NCI-H2171 treated with DMSO at 0.1 percent for 48 hours (cell line): ENCODE results near the gene WDR59.
"Not testable (repeated sequence)": the region's sequence is repeated elsewhere in the genome, so short reads cannot be mapped to it uniquely, and the experiment has no call there.

Experiments used
- DNase-seq: peaks from one replicate; lab custom pipeline; 2025; lab: John Stamatoyannopoulos, UW

Gene WDR59

DNA sequence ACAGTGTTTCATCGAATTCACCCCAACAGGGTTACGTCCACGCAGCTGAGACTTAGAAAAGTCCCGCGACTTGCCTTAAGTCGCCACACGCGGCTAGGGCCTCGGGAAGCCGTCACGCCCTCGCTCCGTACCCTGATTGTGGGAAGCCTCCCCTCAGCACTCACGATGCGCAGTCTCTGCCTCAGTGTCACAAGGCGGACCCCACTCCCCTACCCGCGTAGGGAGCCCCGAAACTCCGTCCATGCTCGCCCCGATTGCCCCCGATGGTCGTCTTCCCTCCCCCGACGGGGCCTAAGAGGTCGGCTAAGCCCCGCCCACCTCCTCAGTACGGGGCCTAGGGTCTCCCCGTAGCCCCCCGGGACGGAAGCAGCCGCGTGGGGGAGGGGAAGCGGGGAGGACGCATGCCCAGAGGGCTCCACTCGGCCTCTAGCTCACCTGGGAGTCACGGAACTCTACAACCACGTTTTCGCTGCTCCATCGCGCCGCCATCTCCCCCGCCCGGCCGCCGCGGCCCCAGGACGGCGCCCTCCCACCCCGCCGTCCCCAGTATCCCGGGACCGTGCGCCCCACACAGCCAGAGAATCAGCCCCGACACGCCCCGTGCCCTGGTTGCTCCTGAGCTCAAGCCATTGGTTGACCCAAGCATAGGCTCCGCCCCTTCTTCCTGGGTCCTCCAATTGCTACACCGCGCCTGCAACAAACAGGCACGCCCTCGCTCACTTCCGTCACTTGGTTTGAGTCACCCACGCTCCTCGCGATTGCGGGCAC, at the start of gene WDR59:
WDR59 (minus strand) TSS at position 595 of the 768 bp plus-strand sequence; CDS start at position 489, 106 bp downstream.
- peak; percentile 99 for DNase-seq

DNA sequence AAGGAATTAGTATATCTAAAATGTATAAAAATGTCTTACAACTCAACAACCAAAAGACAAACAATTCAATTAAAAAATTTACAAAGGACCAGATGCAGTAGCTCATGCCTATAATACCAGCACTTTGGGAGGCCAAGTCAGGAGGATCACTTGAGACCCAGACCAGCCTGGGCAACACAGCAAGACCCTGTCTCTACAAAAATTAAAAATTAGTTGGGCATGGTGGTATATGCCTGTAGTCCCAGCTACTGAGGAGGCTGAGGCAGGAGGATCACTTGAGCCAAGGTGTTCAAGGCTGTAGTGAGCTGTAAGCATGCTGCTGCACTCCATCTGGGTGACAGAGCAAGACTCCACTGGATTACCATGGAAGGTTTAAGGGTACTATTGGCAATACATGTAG, 47.7 kb upstream of the WDR59 start:
- DNase-seq: no peak

DNA sequence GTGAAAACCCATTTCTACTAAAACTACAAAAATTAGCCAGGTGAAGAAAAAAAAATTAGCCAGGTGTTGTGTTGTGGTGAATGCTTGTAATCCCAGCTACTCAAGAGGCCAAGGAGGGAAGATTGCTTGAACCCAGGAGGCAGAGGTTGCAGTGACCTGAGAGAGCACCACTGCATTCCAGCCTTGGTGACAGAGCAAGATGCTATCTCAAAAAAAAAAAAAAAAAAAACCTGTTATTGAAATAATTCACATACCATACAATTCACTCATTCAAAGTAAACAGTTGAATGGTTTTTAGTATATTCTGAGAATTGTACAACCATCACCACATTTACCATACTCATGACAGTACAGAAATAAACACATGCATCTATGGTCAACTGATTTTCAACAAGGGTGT, 44.9 kb upstream of the WDR59 start:
- no peak for DNase-seq

- no peak for DNase-seq
These were observed 43.7 kb upstream of the WDR59 start for GRCh38 chr16:75028544-75029135.

DNA sequence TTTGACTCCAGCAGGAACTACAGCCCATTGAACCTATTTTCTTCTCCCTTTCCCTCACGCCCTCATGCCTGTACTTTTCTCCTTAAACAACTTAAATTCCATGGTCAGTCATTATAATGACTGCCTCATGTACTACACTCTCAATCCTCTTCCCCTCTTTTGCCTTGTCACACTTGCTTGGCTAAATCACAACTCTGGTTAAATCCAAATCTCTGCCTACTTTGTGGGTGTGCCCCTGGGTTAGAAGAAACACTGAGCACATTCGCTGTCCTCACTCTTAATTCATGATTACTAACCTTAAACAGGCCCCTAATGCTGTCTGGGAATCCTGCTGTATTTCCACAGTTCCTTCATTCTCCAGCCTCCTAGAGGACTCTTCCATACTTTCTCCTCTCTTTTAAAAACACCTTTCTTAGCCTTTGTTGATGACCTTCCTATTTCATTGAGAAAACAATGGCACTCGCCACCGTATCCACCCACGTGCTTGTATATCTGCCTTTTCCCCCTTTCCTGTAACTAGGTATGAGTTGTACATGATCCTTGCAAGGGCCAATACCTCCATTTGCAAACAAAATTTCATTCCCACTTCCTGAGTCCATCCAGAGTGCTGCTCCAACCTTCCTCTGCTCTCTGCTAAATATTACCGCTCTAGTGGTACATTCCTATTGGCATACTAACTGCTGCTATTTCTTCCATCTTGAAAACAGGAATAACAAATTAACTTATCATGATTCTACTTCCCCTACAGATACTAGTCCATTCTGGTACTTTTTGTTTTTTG, 42.8 kb upstream of the WDR59 start:
- no peak for DNase-seq

DNA sequence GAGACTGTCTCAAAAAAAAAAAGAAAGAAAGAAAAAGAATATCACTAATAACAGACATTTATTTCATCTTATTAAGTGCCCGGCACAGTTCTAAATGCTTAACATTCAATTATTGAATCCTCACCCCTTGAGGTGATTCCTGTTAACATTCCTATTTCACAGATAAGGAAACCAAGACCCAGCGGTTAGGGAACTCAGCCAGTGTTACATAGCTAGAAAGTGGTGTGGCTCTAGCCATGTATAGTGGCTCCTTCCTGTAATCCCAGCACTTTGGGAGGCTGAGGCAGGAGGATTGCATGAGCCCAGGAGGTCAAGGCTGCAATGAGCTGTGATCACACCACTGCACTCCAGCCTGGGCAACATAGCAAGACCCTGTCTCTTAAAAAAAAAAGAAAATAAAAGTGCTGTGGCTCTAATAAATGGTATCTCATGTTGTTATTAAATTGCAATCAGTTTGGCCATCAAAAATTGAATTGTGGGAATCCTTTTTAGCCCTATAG, 42.0 kb upstream of the WDR59 start:
- no peak for DNase-seq

DNA sequence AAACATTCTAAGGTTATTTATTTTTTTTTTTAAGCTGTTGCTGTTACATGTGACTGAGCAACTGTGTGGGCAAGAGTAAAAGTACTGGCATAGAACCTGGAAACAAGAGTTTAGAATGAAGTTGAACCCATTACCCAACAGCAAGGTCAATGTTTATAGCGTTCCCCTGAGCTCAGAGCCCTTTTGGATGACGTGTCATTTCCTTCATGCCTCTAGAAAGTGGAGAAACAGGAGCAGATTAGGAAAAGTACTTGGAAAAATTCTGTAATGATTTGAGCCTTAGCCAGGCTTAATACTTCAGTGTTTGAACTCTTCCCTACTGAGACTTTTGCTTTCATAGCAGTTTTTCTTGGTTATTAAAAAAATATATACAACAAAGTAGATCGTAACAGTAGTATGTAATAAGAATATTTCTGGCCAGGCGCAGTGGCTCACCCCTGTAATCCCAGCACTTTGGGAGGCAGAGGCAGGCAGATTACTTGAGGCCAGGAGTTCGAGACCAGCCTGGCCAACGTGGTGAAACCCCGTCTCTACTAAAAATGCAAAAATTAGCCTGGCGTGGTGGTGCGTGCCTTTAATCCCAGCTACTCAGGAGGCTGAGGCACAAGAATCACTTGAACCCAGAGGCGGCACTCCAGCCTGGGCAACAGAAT, 41.4 kb upstream of the WDR59 start:
- not testable (repeated sequence) for DNase-seq

GRCh38 chr16:75025761-75026160, 40.8 kb upstream of the WDR59 start:
- peak; percentile 28 for DNase-seq

DNA sequence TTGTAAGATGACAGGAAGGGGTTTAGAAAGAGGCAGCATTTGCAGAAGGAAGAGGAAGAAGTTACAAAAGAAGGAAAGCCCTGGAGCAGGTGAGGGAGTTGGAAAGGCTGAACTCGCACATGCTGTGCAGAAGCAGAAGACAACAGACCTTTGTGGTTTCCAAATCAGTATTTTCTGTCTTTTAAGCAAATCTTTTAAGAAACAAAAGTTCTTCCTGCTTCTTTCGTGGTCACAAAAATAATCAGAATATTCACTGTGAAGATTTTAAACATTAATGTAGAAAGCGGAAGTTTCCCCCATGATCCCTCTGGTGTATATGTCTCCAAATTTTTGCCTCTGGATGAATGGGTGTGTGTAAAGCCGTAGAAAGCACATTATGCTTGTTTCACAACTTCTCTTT, 39.7 kb upstream of the WDR59 start:
- no peak for DNase-seq

- DNase-seq: no peak
These were observed 39.3 kb upstream of the WDR59 start for GRCh38 chr16:75024182-75024581.

DNA sequence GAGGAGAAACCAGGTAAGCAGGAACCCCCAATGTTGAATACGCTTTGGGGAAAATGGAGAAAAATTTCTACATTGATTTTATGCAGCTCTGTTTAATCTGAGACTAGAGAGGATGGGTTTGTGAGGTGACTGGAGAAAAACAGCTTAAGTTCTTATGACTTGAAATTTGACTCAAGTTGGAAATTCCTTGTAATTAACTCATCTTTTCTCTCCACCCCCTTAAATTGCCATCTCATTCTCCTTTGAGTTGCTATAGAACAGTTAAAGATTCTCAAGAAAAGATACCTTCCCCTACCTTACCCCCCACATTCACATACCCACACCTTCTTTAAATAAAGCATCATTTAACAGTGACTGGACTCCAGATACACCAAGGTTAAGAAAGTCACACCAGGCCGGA, 38.1 kb upstream of the WDR59 start:
- DNase-seq: no peak

DNA sequence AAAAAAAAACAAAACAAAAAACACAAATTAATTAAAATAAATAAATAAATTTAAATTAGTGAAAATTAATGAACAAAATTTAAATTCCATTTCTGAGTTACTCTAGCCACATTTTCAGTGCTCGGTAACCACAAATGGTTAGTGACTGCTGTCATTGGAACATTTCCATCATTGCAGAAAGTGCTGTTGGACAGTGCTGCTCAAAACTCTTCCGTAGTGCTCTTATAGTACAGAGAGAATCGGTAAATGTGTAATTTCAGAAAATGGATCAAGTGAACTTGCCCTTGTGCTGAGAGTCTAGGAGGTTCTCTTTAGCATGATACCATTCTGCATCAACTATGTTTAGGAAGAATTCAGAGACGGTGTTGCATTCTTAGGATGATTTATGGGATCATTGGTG, 37.6 kb upstream of the WDR59 start:
- no peak for DNase-seq

DNA sequence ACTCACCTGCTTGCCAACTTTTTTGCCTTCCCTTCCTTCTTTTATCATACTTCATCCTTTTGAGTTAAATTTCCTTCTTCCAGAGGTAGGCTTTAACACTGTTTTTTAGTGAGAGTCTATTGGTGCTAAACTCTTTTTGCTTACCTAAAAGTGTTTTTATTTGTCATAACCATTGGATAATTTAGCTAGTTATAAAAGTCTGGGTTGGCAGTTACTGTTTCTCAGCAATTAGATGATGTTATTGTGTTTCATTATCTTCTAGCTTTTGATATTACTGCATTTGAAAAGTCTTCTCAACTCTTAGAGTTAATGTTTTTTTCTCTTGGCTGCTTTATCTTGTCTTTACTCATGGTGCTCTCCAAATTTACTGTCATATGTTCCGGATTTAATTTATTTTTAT, 36.5 kb upstream of the WDR59 start:
- no peak for DNase-seq

- DNase-seq: no peak
These were observed 34.7 kb upstream of the WDR59 start for GRCh38 chr16:75019586-75019985.

DNA sequence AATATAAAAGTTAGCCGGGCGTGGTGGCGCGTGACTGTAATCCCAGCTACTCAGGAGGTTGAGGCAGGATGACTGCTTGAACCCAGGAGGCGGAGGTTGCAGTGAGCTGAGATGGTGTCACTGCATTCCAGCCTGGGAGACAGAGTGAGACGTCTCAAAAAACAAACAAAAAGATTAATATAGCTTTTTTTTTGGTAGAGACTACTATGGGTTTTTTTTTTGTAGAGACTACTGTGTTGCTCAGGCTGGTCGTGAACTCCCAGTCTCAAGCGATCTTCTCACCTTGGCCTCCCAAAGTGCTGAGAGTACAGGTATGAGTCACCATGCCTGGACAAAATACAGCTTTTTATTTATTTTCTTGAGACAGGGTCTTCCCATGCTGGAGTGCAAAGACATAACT, 34.1 kb upstream of the WDR59 start:
- DNase-seq: no peak

DNA sequence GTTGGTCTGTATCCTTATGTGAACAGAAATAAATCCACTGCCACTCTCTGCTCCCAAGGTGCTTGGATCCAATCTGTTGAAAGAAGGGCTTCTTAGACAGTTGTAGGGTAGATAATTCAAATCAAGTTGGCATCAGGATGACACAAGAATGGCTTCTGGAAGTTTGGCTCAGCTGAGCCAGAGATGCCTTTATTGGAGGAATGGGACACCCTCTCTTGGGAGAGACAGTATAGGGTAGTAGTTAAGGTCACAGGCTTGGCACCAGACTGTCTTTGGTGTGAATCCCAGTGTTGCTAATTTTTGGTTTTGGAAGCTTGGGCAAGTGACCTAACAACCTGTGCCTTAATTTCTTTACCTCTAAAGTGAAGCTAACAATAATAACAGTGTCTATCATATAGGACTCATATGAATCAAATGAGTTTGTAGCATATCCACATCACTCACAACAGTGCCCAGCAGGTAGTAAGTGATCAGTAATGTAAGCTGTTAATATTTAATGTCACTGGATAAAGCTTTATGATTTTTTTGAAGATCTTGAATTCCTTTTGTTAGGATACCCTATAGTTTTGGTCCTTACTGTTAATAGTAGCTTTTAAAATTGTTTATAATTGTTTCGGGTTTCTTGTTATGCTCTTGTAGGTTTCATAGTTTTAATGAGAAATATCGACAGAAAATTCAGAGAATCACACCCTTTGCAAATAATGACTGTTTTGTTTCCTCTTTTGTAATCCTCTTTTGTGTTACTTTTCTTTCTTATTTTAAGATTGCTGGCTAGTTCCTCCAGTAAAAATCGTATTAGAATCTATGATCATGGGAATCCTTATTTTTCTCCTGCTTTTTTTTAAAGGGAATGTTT, 33.0 kb upstream of the WDR59 start:
- DNase-seq: no peak

GRCh38 chr16:75016451-75017081, 31.6 kb upstream of the WDR59 start:
- not testable (repeated sequence) for DNase-seq

DNA sequence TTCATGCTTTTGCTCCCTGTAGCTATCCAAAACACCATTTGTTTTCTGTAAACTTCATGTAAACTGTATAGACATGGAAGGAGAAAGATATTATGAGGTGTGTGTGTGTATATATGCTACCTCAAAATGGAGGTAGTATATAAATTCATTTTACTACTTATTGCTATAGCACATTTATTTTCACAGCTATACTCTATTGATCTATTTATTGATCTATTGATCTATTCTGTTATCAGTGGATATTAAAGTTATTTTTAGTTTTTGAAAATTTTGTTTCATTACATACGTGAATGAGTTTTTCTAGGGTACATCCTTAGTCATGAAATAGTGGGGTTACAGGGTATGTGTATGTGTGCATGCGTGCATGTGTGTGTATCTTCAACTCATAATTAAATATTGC, 29.4 kb upstream of the WDR59 start:
- DNase-seq: no peak

GRCh38 chr16:75013123-75013522, 28.2 kb upstream of the WDR59 start:
- DNase-seq: not testable (repeated sequence)

DNA sequence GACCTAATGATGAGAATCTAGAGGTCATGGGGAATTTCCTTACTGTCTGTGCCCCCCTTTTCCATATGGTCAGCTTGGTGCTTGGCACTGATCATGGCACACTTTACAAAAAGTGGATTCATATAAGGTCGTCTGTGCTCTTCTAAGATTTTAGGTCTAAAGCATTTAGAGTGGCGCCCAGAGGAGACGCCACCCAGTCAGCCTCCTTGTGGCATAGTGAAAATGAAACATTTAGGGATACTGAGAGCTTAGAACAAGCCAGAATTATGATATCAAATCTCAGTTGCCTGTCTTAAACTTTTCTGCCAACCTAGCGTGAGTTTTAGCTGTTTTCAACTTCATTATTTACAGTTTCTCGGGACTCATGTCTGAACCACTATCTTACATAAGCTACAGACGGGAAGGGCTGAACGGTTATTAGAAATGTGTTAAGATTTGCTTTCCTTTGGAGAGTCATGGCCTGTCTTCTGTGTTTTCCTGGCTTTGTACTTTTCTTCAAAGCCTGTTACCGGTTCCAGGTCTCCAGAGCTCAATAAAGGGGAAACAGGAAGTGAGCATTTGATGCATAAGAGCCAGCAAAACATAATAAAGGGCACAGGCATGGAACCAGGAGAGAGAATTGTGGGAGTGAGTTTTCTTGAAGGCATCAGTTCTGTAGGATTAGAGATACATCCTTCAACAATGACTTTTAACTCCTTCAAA, 27.6 kb upstream of the WDR59 start:
- DNase-seq: no peak
